ENCODE results near the gene CPSF3. TPM values are rescaled to one million over a fixed set of nuclear protein-coding genes. Genes with fewer than 3 reads are reported as not detected.

Gene CPSF3
- total RNA-seq, 1 experiment from 2014 or later, result 61.5 TPM

DNA sequence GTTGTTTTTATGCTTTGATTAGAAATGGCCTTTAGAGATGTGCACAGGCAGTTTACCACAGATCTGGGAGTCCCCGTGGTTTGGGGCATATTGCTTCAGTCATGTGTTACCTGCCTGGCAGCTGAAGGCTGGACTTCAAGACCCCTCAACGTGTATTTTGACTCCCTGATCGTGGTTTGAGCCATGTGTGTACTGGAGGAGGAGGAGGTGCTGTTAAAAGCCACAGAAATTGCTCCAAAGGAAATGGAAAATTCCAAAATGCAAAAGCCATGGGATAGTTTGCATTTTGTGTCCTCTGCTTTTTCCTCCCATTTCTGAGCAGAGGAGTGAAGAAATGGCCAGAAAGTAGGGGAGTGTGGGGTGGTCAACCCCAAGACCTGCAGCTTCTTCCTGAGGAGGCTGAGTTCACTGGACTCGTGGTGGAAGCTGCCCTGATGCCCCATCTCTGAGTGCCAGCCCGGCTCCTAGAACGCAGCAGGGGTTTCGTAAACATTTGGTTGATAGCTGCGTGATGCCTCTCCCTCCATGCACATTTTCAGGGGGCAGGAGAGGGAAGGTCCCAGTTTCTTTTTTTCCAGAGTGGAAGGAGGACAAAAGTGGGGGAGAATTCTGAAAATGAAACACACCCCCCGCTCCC, 45.9 kb upstream of the CPSF3 start:
- CTCF ChIA-PET, result no interaction called here
- no peak for TF ChIP-seq EZH2 (IDR thresholded peaks at IDR 0.05; ENCODE audit: low read depth)
- TF ChIP-seq, protein P1, sequence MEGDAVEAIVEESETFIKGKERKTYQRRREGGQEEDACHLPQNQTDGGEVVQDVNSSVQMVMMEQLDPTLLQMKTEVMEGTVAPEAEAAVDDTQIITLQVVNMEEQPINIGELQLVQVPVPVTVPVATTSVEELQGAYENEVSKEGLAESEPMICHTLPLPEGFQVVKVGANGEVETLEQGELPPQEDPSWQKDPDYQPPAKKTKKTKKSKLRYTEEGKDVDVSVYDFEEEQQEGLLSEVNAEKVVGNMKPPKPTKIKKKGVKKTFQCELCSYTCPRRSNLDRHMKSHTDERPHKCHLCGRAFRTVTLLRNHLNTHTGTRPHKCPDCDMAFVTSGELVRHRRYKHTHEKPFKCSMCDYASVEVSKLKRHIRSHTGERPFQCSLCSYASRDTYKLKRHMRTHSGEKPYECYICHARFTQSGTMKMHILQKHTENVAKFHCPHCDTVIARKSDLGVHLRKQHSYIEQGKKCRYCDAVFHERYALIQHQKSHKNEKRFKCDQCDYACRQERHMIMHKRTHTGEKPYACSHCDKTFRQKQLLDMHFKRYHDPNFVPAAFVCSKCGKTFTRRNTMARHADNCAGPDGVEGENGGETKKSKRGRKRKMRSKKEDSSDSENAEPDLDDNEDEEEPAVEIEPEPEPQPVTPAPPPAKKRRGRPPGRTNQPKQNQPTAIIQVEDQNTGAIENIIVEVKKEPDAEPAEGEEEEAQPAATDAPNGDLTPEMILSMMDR (conservative IDR thresholded peaks at IDR 0.05), result no peak
- Histone ChIP-seq H3K4me3 (no peak overlapping the region), H4K20me1 (ENCODE audit: insufficient read depth) (peaks cover 9% of the 10 kb centered on the region; the same call in 1 of the 2 replicates), H3K27ac (peak overlapping the region; percentile 93; the same call in 1 of the 2 replicates), H3F3A (ENCODE audit: insufficient read depth, low read depth) (peaks cover 50% of the 10 kb centered on the region), H3K27me3 (ENCODE audit: insufficient read depth, low read depth) (no peaks in the 10 kb centered on the region), H3K9me3 (ENCODE audit: insufficient read depth, low read depth) (no peaks in the 10 kb centered on the region), H3K4me2 (no peak overlapping the region), H3K9me2 (ENCODE audit: insufficient read depth) (no peaks in the 10 kb centered on the region), H3K36me3 (ENCODE audit: low read depth) (peaks cover 28% of the 10 kb centered on the region), H2AFZ (no peak overlapping the region), H3K79me2 (ENCODE audit: low read depth) (0 out of 2 replicates have a peak, but pooled peaks cover 7% of the 10 kb centered on the region), H3K4me1 (replicated peaks; ENCODE audit: insufficient read depth) (peaks cover 50% of the 10 kb centered on the region)
- POLR2A ChIA-PET (ENCODE audit: unreplicated experiment), result no interaction called here
- BruUV-seq (replicated peaks), result no TSS peak
- no peak for DNase-seq
- intact Hi-C loops (cut with micrococcal nuclease; ENCODE audit: unreplicated experiment), result no loop called here

DNA sequence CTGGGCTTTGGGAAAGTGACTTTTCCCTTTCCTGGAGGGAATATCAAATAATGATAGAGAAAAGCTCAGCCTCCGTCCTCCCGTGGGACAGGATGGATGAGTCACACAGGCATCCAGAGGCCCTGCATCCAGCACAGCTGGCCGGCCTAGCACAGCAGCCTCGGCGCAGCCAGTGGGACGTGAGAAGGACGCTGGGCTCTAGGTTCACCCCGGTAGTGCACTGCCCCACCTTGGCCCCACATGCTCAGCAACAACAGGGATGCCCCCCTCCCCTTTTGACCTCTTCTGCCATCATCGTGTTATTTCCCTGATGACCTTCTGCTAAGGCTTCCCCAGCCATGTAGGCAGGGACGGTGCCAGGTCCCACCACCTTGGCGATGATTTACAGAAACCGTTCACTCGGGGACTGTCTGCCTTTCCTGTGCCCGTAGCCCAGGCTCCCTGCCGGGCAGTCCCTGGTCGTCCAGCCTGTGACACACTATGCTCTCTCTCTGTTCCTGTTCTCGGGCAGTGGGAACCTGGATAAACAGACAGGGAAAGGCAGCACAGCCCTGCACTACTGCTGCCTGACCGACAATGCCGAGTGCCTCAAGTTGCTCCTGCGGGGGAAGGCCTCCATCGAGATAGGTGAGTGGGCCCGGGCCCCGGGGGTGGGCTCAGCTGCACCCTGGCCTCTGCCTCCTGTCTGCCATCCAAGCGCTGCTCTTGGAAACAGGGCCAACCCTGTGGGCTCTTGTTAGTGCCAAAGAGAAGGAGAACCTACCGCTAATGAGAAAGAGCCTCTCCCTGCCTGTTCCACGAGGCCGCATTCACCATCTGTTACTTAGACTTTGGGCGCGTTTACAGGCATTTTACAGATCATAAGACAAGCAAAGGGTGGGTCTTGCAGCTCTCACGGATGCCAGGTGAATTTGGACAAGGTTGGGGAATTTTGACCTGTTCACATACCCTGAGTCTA, 44.7 kb upstream of the CPSF3 start:
- POLR2A ChIA-PET (ENCODE audit: unreplicated experiment), result no interaction called here
- no peaks in the 10 kb centered on the region for H3K9me2 ChIP-seq (ENCODE audit: insufficient read depth)
- H3F3A ChIP-seq (ENCODE audit: insufficient read depth, low read depth), result peaks cover 57% of the 10 kb centered on the region
- intact Hi-C loops (cut with micrococcal nuclease; ENCODE audit: unreplicated experiment), result no loop called here
- peaks cover 58% of the 10 kb centered on the region for H3K4me1 ChIP-seq (replicated peaks; ENCODE audit: insufficient read depth)
- peak overlapping the region; percentile 93 for H3K27ac ChIP-seq
- DNase-seq, result no peak
- peaks cover 39% of the 10 kb centered on the region for H3K36me3 ChIP-seq (ENCODE audit: low read depth)
- H3K79me2 ChIP-seq (ENCODE audit: low read depth), result peaks cover 18% of the 10 kb centered on the region
- CTCF ChIA-PET, result no interaction called here
- no peaks in the 10 kb centered on the region for H3K9me3 ChIP-seq (ENCODE audit: insufficient read depth, low read depth)
- BruUV-seq (replicated peaks), result no TSS peak
- no peak overlapping the region for H3K4me2 ChIP-seq
- TF ChIP-seq EZH2 (IDR thresholded peaks at IDR 0.05; ENCODE audit: low read depth), result no peak
- TF ChIP-seq, protein P1 (conservative IDR thresholded peaks at IDR 0.05), result no peak
- H3K4me3 ChIP-seq, result no peak overlapping the region
- H2AFZ ChIP-seq, result no peak overlapping the region
- H3K27me3 ChIP-seq (ENCODE audit: insufficient read depth, low read depth), result no peaks in the 10 kb centered on the region
- peaks cover 9% of the 10 kb centered on the region; the same call in 1 of the 2 replicates for H4K20me1 ChIP-seq (ENCODE audit: insufficient read depth)

DNA sequence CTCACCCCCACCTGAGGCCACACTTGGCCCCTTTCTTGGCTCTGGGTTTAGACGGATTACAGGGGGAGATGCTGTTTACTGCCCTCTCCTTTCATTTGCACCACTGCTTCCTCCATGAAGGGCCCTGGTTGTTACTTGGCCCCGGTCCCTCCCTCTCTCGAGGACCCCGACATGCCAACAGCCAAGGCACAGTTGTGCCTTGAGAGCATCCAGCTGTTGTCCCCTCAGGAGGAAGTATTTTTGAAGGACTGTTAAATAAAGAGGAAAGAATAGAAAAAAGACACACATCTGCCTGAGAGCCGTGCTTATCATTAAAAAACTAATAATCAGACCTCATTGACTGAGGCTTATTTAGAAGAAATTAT, 44.1 kb upstream of the CPSF3 start:
- Histone ChIP-seq H3K9me3 (ENCODE audit: insufficient read depth, low read depth) (no peaks in the 10 kb centered on the region), H3K27ac (peak overlapping the region; percentile 93), H3K4me2 (no peak overlapping the region), H3K9me2 (ENCODE audit: insufficient read depth) (no peaks in the 10 kb centered on the region), H3K4me1 (replicated peaks; ENCODE audit: insufficient read depth) (peaks cover 61% of the 10 kb centered on the region), H3K79me2 (ENCODE audit: low read depth) (peaks cover 19% of the 10 kb centered on the region), H3F3A (ENCODE audit: insufficient read depth, low read depth) (peaks cover 59% of the 10 kb centered on the region), H3K4me3 (no peak overlapping the region), H3K27me3 (ENCODE audit: insufficient read depth, low read depth) (no peaks in the 10 kb centered on the region), H3K36me3 (ENCODE audit: low read depth) (peaks cover 41% of the 10 kb centered on the region), H4K20me1 (ENCODE audit: insufficient read depth) (peaks cover 9% of the 10 kb centered on the region; the same call in 1 of the 2 replicates), H2AFZ (no peak overlapping the region)
- intact Hi-C loops (cut with micrococcal nuclease; ENCODE audit: unreplicated experiment), result no loop called here
- no peak for DNase-seq
- POLR2A ChIA-PET (ENCODE audit: unreplicated experiment), result interaction anchor here (0.6 kb wide), 1 partner anchor 8 kb away, joined by 5 read pairs; no protein-coding TSS in a partner anchor
- BruUV-seq (replicated peaks), result no TSS peak
- TF ChIP-seq, protein P1 (conservative IDR thresholded peaks at IDR 0.05), result no peak
- no peak for TF ChIP-seq EZH2 (IDR thresholded peaks at IDR 0.05; ENCODE audit: low read depth)
- CTCF ChIA-PET, result no interaction called here
